Right atrium auricular region (tissue), 2 donors: ENCODE measurements around the gene PCDHB13. TPM values are rescaled to one million over a fixed set of nuclear protein-coding genes. Genes with fewer than 3 reads are reported as not detected.
"Not testable (repeated sequence)": the region's sequence is repeated elsewhere in the genome, so short reads cannot be mapped to it uniquely, and the experiment has no call there.

ENCODE experiments used
- DNase-seq: peaks from one replicate; pipeline ENCODE4 v3.0.0-alpha.2; 2019; ENCODE audit warnings: low spot score
- H3K27ac ChIP-seq, 2 donors: fragments of 200-600 bp; sonication (generic); 1 replicate in 1 of 2; 2 replicates in 1 of 2; pipeline ENCODE4 v1.5.1; 2016 to 2019
- H3K27me3 ChIP-seq, 2 donors: fragments of 200-600 bp; sonication (generic); one replicate each; pipeline versions ENCODE4 v1.5.1 to v1.6.0; 2017 to 2019
- H3K36me3 ChIP-seq: fragments of 200-600 bp; sonication (generic); one replicate; pipeline ENCODE4 v1.5.1; 2016
- H3K4me1 ChIP-seq, 2 donors: fragments of 200-600 bp; sonication (generic); one replicate each; pipeline versions ENCODE4 v1.5.1 to v1.6.0; 2017 to 2019
- H3K4me3 ChIP-seq, 2 donors: fragments of 200-600 bp; sonication (generic); 1 replicate in 1 of 2; 2 replicates in 1 of 2; pipeline ENCODE4 v1.5.1; 2017 to 2019; ENCODE audit warnings: mild to moderate bottlenecking in 1 of 2, moderate library complexity in 1 of 2
- H3K9me3 ChIP-seq, 2 donors: fragments of 200-600 bp; sonication (generic); one replicate each; pipeline ENCODE4 v1.5.1; 2019
- CTCF ChIP-seq, 2 donors: fragments of 200-600 bp; sonication (generic); IDR thresholded peaks; one replicate each; pipeline ENCODE4 v1.5.1; 2019; ENCODE audit warnings: antibody characterized with exemption in 2 of 2
- total RNA-seq, 2 donors: library from RNA; depleted of rRNA; stranded (reverse); fragments of >200 nt; gene quantifications; one replicate each; pipeline ENCODE4 v1.1.0, GENCODE V29; 2016

PCDHB13 gene
- total RNA-seq, 2 donors from 2014 or later: 4.2 to 5.0 TPM

- no peaks in the 10 kb centered on the region for H3K27me3 ChIP-seq
- H3K27ac ChIP-seq: no peak overlapping the region
- no peaks in the 10 kb centered on the region for H3K4me1 ChIP-seq
- H3K9me3 ChIP-seq: peaks cover 10 to 93% of the 10 kb centered on the region in 2 donors
- H3K4me3 ChIP-seq: no peak overlapping the region
- TF ChIP-seq CTCF (IDR thresholded peaks at IDR 0.05): no peak
- H3K36me3 ChIP-seq: no peaks in the 10 kb centered on the region
- DNase-seq: no peak
These were observed 17.4 kb upstream of the PCDHB13 start for GRCh38 chr5:141196363-141196762.

GRCh38 chr5:141199359-141200235 is 14.1 kb upstream of the PCDHB13 start, which contains the start of gene PCDHB11:
Gene PCDHB11 (plus strand): TSS chr5:141199627. CDS start chr5:141199775, 148 bp downstream.
- no peak for TF ChIP-seq CTCF (IDR thresholded peaks at IDR 0.05)
- Histone ChIP-seq H3K27ac (no peak within 1 kb of the TSS), H3K4me1 (no peaks in the 10 kb centered on the region), H3K9me3 (peaks cover 10 to 95% of the 10 kb centered on the region in 2 donors), H3K27me3 (no peaks in the 10 kb centered on the region), H3K36me3 (no peaks in the 10 kb centered on the region), H3K4me3 (no peak within 1 kb of the TSS)
- no peak for DNase-seq

GRCh38 chr5:141201126-141201525 is 12.6 kb upstream of the PCDHB13 start:
- H3K27ac ChIP-seq, H3K4me1 ChIP-seq, H3K27me3 ChIP-seq, H3K36me3 ChIP-seq, DNase-seq, H3K4me3 ChIP-seq: not testable (repeated sequence)
- H3K9me3 ChIP-seq: peaks cover 10 to 95% of the 10 kb centered on the region in 2 donors

GRCh38 chr5:141201646-141202045 is 12.1 kb upstream of the PCDHB13 start:
- H3K4me1 ChIP-seq, H3K36me3 ChIP-seq, H3K4me3 ChIP-seq, H3K27me3 ChIP-seq, DNase-seq, H3K27ac ChIP-seq: not testable (repeated sequence)
- peaks cover 6 to 95% of the 10 kb centered on the region in 2 donors for H3K9me3 ChIP-seq

- peak within 1 kb of the TSS in 1 of 2 donors; percentile 17 for H3K4me3 ChIP-seq
- H3K9me3 ChIP-seq: peaks cover 9 to 94% of the 10 kb centered on the region in 2 donors
- H3K27me3 ChIP-seq: no peaks in the 10 kb centered on the region
These were observed 5.2 kb upstream of the PCDHB13 start, which contains the start of gene PCDHB12 for GRCh38 chr5:141208478-141208877. Gene PCDHB12 (plus strand): TSS chr5:141208719. CDS start chr5:141208908, 189 bp downstream.

GRCh38 chr5:141210281-141210680 is 3.4 kb upstream of the PCDHB13 start:
- not testable (repeated sequence) for H3K36me3 ChIP-seq, H3K4me1 ChIP-seq, DNase-seq, H3K27me3 ChIP-seq, H3K4me3 ChIP-seq, H3K27ac ChIP-seq
- H3K9me3 ChIP-seq: peaks cover 9 to 88% of the 10 kb centered on the region in 2 donors

More at GRCh38 chr5:141208478-141208877, 5.2 kb upstream of the PCDHB13 start, which contains the start of gene PCDHB12:
- Histone ChIP-seq H3K4me1 (no peaks in the 10 kb centered on the region), H3K36me3 (no peaks in the 10 kb centered on the region), H3K27ac (no peak within 1 kb of the TSS)
- peak in 1 of 2 donors; percentile 29 for TF ChIP-seq CTCF (IDR thresholded peaks at IDR 0.05)
- DNase-seq: no peak

- H3K4me3 ChIP-seq, H3K36me3 ChIP-seq, DNase-seq, H3K27me3 ChIP-seq, H3K27ac ChIP-seq, H3K4me1 ChIP-seq: not testable (repeated sequence)
- H3K9me3 ChIP-seq: peaks cover 9 to 87% of the 10 kb centered on the region in 2 donors
These were observed 2.9 kb upstream of the PCDHB13 start for GRCh38 chr5:141210849-141211248.

GRCh38 chr5:141214583-141214982 is 864 bp downstream of the PCDHB13 start:
- H3K4me3 ChIP-seq: not testable (repeated sequence)
- peaks cover 3 to 86% of the 10 kb centered on the region in 2 donors for H3K9me3 ChIP-seq

GRCh38 chr5:141215504-141215903 is 1.8 kb downstream of the PCDHB13 start:
- H3K27me3 ChIP-seq, DNase-seq: not testable (repeated sequence)
- H3K9me3 ChIP-seq: peaks cover 3 to 87% of the 10 kb centered on the region in 2 donors

More at GRCh38 chr5:141214583-141214982, 864 bp downstream of the PCDHB13 start:
- DNase-seq, H3K27ac ChIP-seq, H3K36me3 ChIP-seq, H3K4me1 ChIP-seq, H3K27me3 ChIP-seq: not testable (repeated sequence)

GRCh38 chr5:141216035-141216434 is 2.3 kb downstream of the PCDHB13 start:
- not testable (repeated sequence) for H3K27ac ChIP-seq, H3K36me3 ChIP-seq, H3K4me1 ChIP-seq, DNase-seq, H3K4me3 ChIP-seq, H3K27me3 ChIP-seq
- H3K9me3 ChIP-seq: peaks cover 3 to 89% of the 10 kb centered on the region in 2 donors

More at GRCh38 chr5:141215504-141215903, 1.8 kb downstream of the PCDHB13 start:
- not testable (repeated sequence) for H3K4me1 ChIP-seq, H3K4me3 ChIP-seq, H3K27ac ChIP-seq, H3K36me3 ChIP-seq
